HG03457 (cell line): ENCODE results near the gene UNC45A.

Source experiments
- ATAC-seq: cut with Tn5 transposase; IDR thresholded peaks from one replicate; pipeline ENCODE4 v1.9.1; 2021; ENCODE audit warnings: moderate number of reproducible peaks; ENCODE audit not compliant: unreplicated experiment

The UNC45A gene

GRCh38 chr15:90959894-90960293, 24.8 kb downstream of the UNC45A start:
- ATAC-seq, result no peak

GRCh38 chr15:90960298-90961091, 25.4 kb downstream of the UNC45A start:
- no peak for ATAC-seq

- ATAC-seq, result no peak
Measured at GRCh38 chr15:90962021-90962420, 26.9 kb downstream of the UNC45A start.

- no peak for ATAC-seq
Measured at GRCh38 chr15:90966262-90966661, 31.2 kb downstream of the UNC45A start.

- no peak for ATAC-seq
Measured at GRCh38 chr15:90967206-90967605, 32.1 kb downstream of the UNC45A start.

- no peak for ATAC-seq
Measured at GRCh38 chr15:90968434-90968833, 33.3 kb downstream of the UNC45A start.

- ATAC-seq, result no peak
Measured at GRCh38 chr15:90970274-90970673, 35.2 kb downstream of the UNC45A start.

GRCh38 chr15:90972133-90972532, 37.0 kb downstream of the UNC45A start:
- no peak for ATAC-seq

GRCh38 chr15:90974216-90974615, 39.1 kb downstream of the UNC45A start:
- ATAC-seq, result no peak

GRCh38 chr15:90979582-90979981, 44.5 kb downstream of the UNC45A start:
- no peak for ATAC-seq

GRCh38 chr15:90981681-90982080, 46.6 kb downstream of the UNC45A start:
- no peak for ATAC-seq

GRCh38 chr15:90982135-90982534, 47.0 kb downstream of the UNC45A start:
- ATAC-seq, result no peak

GRCh38 chr15:90986790-90987507, 51.9 kb downstream of the UNC45A start:
- ATAC-seq, result no peak

GRCh38 chr15:90987561-90988141, 52.6 kb downstream of the UNC45A start:
- ATAC-seq, result no peak

GRCh38 chr15:90988296-90988695, 53.2 kb downstream of the UNC45A start:
- ATAC-seq, result no peak

- no peak for ATAC-seq
Measured at GRCh38 chr15:90989040-90989768, 54.1 kb downstream of the UNC45A start.

GRCh38 chr15:90990446-90990845, 55.4 kb downstream of the UNC45A start:
- no peak for ATAC-seq

GRCh38 chr15:90991587-90992285, 56.7 kb downstream of the UNC45A start:
- ATAC-seq, result no peak

- peak; percentile 15 for ATAC-seq
Measured at GRCh38 chr15:90994059-90994416, 59.0 kb downstream of the UNC45A start.

- peak; percentile 94 for ATAC-seq
Measured at GRCh38 chr15:90994417-90995311, 59.6 kb downstream of the UNC45A start, which contains the start of gene PRC1. TSS of gene PRC1 (minus strand) at chr15:90994535. CDS start at chr15:90994417, 118 bp downstream.
